PC-3 (cell line): Measurements from ENCODE around the gene NOSTRIN.

Experiments used
- CTCF ChIP-seq: fragments of 300-600 bp; sonication (generic); conservative IDR thresholded peaks from 2 replicates; pipeline ENCODE4 v1.5.1; 2017; ENCODE audit warnings: antibody characterized with exemption, low read depth, mild to moderate bottlenecking, low read length
- EZH2 ChIP-seq: fragments of 300-600 bp; sonication (generic); IDR thresholded peaks from one replicate; pipeline ENCODE4 v1.6.1; 2017; ENCODE audit warnings: antibody characterized with exemption, mild to moderate bottlenecking, low read length; ENCODE audit not compliant: unreplicated experiment
- EZH2phosphoT487 ChIP-seq: fragments of 300-600 bp; sonication (generic); IDR thresholded peaks from 2 replicates; pipeline ENCODE4 v1.6.1; 2018; ENCODE audit warnings: mild to moderate bottlenecking, antibody characterized with exemption, low read length, borderline replicate concordance

GRCh38 chr2:168858146-168858545, 55.7 kb downstream of the NOSTRIN start:
- TF ChIP-seq CTCF, result no peak
- TF ChIP-seq EZH2, result no peak
- no peak for TF ChIP-seq EZH2phosphoT487
